ENCODE measurements around the gene GRHPR.

DNA sequence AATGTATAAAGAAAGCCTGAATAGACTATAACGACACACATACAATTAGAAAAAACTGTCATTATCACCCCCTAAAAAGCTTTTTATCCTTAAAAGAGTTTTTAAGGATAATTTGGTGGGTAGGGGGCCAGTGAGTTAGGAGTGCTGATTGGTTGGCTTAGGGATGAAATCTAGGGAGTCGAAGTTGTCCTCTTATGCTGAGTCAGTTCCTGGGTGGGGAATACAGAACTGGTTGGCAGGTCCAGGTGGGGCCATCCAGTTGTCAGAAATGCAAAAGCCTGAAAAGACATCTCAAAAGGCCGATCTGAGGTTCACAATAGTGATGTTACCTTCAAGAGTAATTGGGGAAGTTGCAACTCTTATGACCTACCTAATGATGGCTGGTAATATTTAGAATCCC is 29.1 kb downstream of the GRHPR start:
- no peak for TF ChIP-seq POLR2A (IDR thresholded peaks at IDR 0.05; ENCODE audit: low read depth)
- TF ChIP-seq, protein P1, sequence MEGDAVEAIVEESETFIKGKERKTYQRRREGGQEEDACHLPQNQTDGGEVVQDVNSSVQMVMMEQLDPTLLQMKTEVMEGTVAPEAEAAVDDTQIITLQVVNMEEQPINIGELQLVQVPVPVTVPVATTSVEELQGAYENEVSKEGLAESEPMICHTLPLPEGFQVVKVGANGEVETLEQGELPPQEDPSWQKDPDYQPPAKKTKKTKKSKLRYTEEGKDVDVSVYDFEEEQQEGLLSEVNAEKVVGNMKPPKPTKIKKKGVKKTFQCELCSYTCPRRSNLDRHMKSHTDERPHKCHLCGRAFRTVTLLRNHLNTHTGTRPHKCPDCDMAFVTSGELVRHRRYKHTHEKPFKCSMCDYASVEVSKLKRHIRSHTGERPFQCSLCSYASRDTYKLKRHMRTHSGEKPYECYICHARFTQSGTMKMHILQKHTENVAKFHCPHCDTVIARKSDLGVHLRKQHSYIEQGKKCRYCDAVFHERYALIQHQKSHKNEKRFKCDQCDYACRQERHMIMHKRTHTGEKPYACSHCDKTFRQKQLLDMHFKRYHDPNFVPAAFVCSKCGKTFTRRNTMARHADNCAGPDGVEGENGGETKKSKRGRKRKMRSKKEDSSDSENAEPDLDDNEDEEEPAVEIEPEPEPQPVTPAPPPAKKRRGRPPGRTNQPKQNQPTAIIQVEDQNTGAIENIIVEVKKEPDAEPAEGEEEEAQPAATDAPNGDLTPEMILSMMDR (IDR thresholded peaks at IDR 0.05): no peak

Measured in esophagus muscularis mucosa (tissue), 3 donors.